Measurements from ENCODE around the gene FAM50A.
A peak's percentile ranks its signal among the peaks of the same experiment; 100 is the strongest.

FAM50A gene

DNA sequence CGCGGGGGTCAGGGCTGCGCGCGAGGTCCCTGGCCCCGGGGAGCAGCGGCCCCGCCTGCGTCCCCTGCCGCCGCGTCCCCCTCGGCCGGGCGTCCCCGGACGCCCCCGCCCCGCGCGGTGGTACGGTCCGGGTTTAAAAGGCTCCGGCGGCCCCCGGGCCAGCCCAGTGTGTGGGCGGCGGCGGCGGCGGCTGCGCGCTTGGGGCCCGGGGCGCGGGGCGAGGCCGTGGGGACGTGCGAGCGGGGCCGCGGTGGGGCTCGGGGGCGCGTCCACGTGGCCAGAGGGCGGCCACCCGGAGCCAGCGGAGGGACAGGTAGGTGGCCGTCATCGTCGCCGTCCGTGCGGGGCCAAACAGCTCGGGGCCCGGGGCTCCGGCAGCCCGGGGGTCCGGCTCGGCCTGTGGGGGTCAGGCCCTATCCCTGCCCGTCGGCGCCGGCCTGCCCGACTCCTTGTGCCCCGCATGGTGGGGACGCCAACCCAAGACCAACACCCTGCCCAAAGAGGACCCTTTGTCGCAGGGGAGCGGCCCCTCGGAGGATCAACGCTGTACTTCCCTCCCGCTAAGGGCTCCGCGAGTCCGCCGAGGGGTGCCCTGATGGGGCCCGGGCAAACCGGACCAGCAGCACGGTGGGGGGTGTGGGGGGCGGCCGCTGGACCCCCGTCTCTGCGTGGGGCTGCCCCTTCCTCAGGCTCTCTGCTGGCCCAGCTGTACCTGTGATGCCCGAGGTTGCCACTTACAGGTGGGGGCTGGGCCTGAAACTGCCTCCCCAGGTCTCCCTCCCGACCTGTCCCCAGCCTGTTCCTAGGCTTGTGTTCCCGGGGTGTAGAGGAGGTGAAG lies 14.4 kb downstream of the FAM50A start, which contains the start of gene PLXNA3:
Gene PLXNA3, plus strand, starts transcription at position 166 of the 838 bp plus-strand sequence. CDS start 1,903 bp downstream, outside the sequence.
- TF ChIP-seq, protein P1, sequence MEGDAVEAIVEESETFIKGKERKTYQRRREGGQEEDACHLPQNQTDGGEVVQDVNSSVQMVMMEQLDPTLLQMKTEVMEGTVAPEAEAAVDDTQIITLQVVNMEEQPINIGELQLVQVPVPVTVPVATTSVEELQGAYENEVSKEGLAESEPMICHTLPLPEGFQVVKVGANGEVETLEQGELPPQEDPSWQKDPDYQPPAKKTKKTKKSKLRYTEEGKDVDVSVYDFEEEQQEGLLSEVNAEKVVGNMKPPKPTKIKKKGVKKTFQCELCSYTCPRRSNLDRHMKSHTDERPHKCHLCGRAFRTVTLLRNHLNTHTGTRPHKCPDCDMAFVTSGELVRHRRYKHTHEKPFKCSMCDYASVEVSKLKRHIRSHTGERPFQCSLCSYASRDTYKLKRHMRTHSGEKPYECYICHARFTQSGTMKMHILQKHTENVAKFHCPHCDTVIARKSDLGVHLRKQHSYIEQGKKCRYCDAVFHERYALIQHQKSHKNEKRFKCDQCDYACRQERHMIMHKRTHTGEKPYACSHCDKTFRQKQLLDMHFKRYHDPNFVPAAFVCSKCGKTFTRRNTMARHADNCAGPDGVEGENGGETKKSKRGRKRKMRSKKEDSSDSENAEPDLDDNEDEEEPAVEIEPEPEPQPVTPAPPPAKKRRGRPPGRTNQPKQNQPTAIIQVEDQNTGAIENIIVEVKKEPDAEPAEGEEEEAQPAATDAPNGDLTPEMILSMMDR (IDR thresholded peaks at IDR 0.05; ENCODE audit: poor library complexity, severe bottlenecking) = no peak
- DNase-seq (ENCODE audit: low spot score) = no peak

DNA sequence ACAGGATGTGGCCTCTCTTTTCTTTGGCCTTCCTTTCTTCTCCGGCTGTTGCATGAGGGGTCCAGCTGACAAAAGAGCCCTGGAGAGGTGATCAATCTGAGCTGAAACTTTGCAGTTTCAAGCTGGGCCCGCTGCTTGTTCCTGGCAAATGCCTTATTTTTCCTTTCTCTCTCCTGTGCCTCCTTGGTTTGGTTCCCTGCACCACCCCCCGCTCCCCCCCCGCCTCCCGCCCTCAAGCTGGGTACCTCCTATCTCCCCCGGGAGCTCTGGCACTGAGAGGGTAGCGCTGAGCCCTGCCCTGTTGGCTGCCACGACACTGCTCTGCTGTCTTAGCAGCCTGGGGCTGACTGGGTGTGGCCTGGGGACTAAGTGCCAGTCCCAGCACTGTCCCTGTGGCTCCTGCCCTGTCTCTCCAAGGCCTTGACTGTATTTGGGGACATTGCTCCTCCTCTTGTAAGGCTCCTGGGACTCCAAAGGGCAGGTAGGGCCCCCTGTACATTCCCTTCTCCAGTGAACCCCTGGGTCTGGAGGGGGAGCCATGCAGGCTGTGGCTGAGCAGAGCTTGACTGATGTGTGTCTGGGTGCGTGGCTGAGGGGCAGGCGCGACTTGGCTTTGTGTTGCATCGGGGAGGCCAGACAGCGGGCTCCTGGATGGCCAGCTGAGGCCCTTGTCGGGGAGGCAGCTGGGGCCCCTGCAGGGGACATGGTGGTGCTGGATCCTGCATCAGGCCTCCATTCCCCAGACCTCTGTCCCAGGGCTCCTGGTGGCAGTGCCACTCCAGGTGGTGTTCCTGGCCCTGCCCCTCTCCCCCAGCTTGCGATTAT lies 15.2 kb downstream of the FAM50A start:
- TF ChIP-seq, protein P1 (IDR thresholded peaks at IDR 0.05; ENCODE audit: poor library complexity, severe bottlenecking) = no peak
- Histone ChIP-seq H3K27me3 (ENCODE audit: insufficient read depth, poor library complexity, severe bottlenecking) (no peaks in the 10 kb centered on the region), H3K4me3 (ENCODE audit: severe bottlenecking) (peak overlapping the region; percentile 90), H3K9me3 (ENCODE audit: severe bottlenecking) (no peaks in the 10 kb centered on the region), H3K36me3 (ENCODE audit: low read depth) (peaks cover 7% of the 10 kb centered on the region), H3K4me1 (ENCODE audit: insufficient read depth, poor library complexity, severe bottlenecking) (no peaks in the 10 kb centered on the region), H3K27ac (ENCODE audit: poor library complexity, severe bottlenecking) (peak overlapping the region; percentile 60)
- DNase-seq (ENCODE audit: low spot score) (no peak), ATAC-seq (ENCODE audit: low read depth) (peak; percentile 60)

More for the DNA sequence above, 14.4 kb downstream of the FAM50A start, which contains the start of gene PLXNA3:
- peak; percentile 54 for ATAC-seq (ENCODE audit: low read depth)
- no peaks in the 10 kb centered on the region for H3K27me3 ChIP-seq (ENCODE audit: insufficient read depth, poor library complexity, severe bottlenecking)
- peak within 1 kb of the TSS; percentile 90 for H3K4me3 ChIP-seq (ENCODE audit: severe bottlenecking)
- H3K36me3 ChIP-seq (ENCODE audit: low read depth) = peaks cover 8% of the 10 kb centered on the region
- H3K27ac ChIP-seq (ENCODE audit: poor library complexity, severe bottlenecking) = peak within 1 kb of the TSS; percentile 60
- H3K4me1 ChIP-seq (ENCODE audit: insufficient read depth, poor library complexity, severe bottlenecking) = no peaks in the 10 kb centered on the region
- H3K9me3 ChIP-seq (ENCODE audit: severe bottlenecking) = no peaks in the 10 kb centered on the region

DNA sequence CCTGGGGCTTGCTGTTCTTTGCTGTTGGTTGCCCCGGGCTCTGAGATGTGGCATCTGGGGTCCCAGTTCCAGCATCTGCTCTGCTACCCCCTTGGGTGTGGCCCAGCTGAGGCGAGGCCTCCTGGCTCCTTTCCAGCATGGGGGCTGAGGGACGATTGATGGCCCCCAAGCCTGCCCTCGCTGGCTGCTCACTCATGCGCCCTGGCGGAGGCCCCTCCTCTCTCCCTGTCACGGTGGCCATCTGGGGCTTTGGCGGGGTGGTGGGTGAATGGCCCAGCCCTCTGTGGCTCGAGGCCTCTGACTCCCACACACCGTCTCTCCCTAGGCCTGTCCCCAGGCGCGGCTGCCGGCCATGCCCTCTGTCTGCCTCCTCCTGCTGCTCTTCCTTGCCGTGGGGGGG lies 15.9 kb downstream of the FAM50A start:
- ATAC-seq (ENCODE audit: low read depth) = peak; percentile 17; the same call in 2 of the 3 replicates
- TF ChIP-seq, protein P1 (IDR thresholded peaks at IDR 0.05; ENCODE audit: poor library complexity, severe bottlenecking) = no peak
- no peak for DNase-seq (ENCODE audit: low spot score)
- no peaks in the 10 kb centered on the region for H3K27me3 ChIP-seq (ENCODE audit: insufficient read depth, poor library complexity, severe bottlenecking)
- H3K27ac ChIP-seq (ENCODE audit: poor library complexity, severe bottlenecking) = peak overlapping the region; percentile 60
- peak overlapping the region; percentile 90 for H3K4me3 ChIP-seq (ENCODE audit: severe bottlenecking)
- no peaks in the 10 kb centered on the region for H3K4me1 ChIP-seq (ENCODE audit: insufficient read depth, poor library complexity, severe bottlenecking)
- peaks cover 10% of the 10 kb centered on the region for H3K36me3 ChIP-seq (ENCODE audit: low read depth)
- H3K9me3 ChIP-seq (ENCODE audit: severe bottlenecking) = no peaks in the 10 kb centered on the region

DNA sequence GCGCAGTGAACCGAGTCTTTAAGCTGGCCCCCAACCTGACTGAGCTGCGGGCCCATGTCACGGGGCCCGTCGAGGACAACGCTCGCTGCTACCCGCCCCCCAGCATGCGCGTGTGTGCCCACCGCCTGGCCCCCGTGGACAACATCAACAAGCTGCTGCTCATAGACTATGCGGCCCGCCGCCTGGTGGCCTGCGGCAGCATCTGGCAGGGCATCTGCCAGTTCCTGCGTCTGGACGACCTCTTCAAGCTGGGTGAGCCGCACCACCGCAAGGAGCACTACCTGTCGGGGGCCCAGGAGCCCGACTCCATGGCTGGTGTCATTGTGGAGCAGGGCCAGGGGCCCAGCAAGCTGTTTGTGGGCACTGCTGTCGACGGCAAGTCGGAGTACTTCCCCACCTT lies 16.4 kb downstream of the FAM50A start:
- no peak for DNase-seq (ENCODE audit: low spot score)
- no peaks in the 10 kb centered on the region for H3K9me3 ChIP-seq (ENCODE audit: severe bottlenecking)
- no peaks in the 10 kb centered on the region for H3K27me3 ChIP-seq (ENCODE audit: insufficient read depth, poor library complexity, severe bottlenecking)
- no peak for ATAC-seq (ENCODE audit: low read depth)
- no peak overlapping the region for H3K4me3 ChIP-seq (ENCODE audit: severe bottlenecking)
- H3K4me1 ChIP-seq (ENCODE audit: insufficient read depth, poor library complexity, severe bottlenecking) = no peaks in the 10 kb centered on the region
- H3K36me3 ChIP-seq (ENCODE audit: low read depth) = peaks cover 10% of the 10 kb centered on the region
- H3K27ac ChIP-seq (ENCODE audit: poor library complexity, severe bottlenecking) = no peak overlapping the region
- TF ChIP-seq, protein P1 (IDR thresholded peaks at IDR 0.05; ENCODE audit: poor library complexity, severe bottlenecking) = no peak

Data from RWPE2 (cell line).